Smooth muscle cell (in vitro differentiated cells): ENCODE measurements around the gene PIK3R2. TPM values are rescaled to one million over a fixed set of nuclear protein-coding genes. Genes with fewer than 3 reads are reported as not detected.

Experiments used
- DNase-seq: peaks from one replicate; lab custom pipeline; 2025; ENCODE audit not compliant: unreplicated experiment; lab: John Stamatoyannopoulos, UW
- H2AFZ ChIP-seq: fragments of 200-600 bp; sonication (generic); 2 replicates; pipeline ENCODE4 v1.6.0; 2016; ENCODE audit warnings: antibody characterized with exemption, low read depth, mild to moderate bottlenecking
- H3F3A ChIP-seq: fragments of 200-600 bp; sonication (generic); 2 replicates; pipeline ENCODE4 v1.6.0; 2017; ENCODE audit warnings: antibody characterized with exemption, low read depth
- H3K27ac ChIP-seq: fragments of 200-600 bp; sonication (generic); 2 replicates; pipeline ENCODE4 v1.5.1; 2016; ENCODE audit warnings: low read depth, mild to moderate bottlenecking
- H3K27me3 ChIP-seq: fragments of 200-600 bp; sonication (generic); 2 replicates; pipeline ENCODE4 v1.6.1; 2016; ENCODE audit warnings: low read depth, mild to moderate bottlenecking
- H3K36me3 ChIP-seq: fragments of 200-600 bp; sonication (generic); 2 replicates; pipeline ENCODE4 v1.5.1; 2016; ENCODE audit warnings: low read depth
- H3K4me1 ChIP-seq: fragments of 200-600 bp; sonication (generic); 2 replicates; pipeline ENCODE4 v1.5.1; 2016; ENCODE audit warnings: low read depth
- H3K4me2 ChIP-seq: fragments of 200-600 bp; sonication (generic); 2 replicates; pipeline ENCODE4 v1.6.0; 2016; ENCODE audit warnings: mild to moderate bottlenecking
- H3K4me3 ChIP-seq: fragments of 200-600 bp; sonication (generic); 2 replicates; pipeline ENCODE4 v1.5.1; 2016; ENCODE audit warnings: mild to moderate bottlenecking
- H3K79me2 ChIP-seq: fragments of 200-600 bp; sonication (generic); 2 replicates; pipeline ENCODE4 v1.6.0; 2016; ENCODE audit warnings: low read depth, mild to moderate bottlenecking
- H3K9ac ChIP-seq: fragments of 200-600 bp; sonication (generic); 2 replicates; pipeline ENCODE4 v1.6.0; 2016; ENCODE audit warnings: low read depth
- H3K9me3 ChIP-seq: fragments of 200-600 bp; sonication (generic); replicated peaks from 2 replicates; pipeline ENCODE4 v1.5.1; 2016; ENCODE audit warnings: low read depth
- H4K20me1 ChIP-seq: fragments of 200-600 bp; sonication (generic); 2 replicates; pipeline ENCODE4 v1.6.0; 2016; ENCODE audit warnings: low read depth
- WGBS: methylation state at CpG from one replicate; pipeline ENCODE4 v1.1.7; 2016; ENCODE audit warnings: low lambda C conversion rate; 5-methylcytosine and 5-hydroxymethylcytosine counted together
- polyA plus RNA-seq: library from polyadenylated mRNA; unstranded; fragments of >200 nt; fragmentation: Nextera tagmentation; extraction: Ambion mirVana; gene quantifications from 2 replicates; pipeline ENCODE4 v1.2.1, GENCODE V29; 2016
- total RNA-seq: library from RNA; depleted of rRNA; stranded (reverse); fragments of >200 nt; gene quantifications from 2 replicates; pipeline ENCODE4 v1.2.3, GENCODE V29; 2014
- TF ChIP-seq, protein P1 (sequence below): fragments of 200-600 bp; sonication (generic); IDR thresholded peaks from 2 replicates; pipeline ENCODE4 v1.5.1; 2017; ENCODE audit warnings: borderline replicate concordance, mild to moderate bottlenecking, antibody characterized with exemption; ENCODE audit not compliant: insufficient read depth, poor library complexity, severe bottlenecking

The PIK3R2 gene
- total and polyA plus RNA-seq, 2 experiments from 2014 or later, result 22.9 to 50.1 TPM

DNA sequence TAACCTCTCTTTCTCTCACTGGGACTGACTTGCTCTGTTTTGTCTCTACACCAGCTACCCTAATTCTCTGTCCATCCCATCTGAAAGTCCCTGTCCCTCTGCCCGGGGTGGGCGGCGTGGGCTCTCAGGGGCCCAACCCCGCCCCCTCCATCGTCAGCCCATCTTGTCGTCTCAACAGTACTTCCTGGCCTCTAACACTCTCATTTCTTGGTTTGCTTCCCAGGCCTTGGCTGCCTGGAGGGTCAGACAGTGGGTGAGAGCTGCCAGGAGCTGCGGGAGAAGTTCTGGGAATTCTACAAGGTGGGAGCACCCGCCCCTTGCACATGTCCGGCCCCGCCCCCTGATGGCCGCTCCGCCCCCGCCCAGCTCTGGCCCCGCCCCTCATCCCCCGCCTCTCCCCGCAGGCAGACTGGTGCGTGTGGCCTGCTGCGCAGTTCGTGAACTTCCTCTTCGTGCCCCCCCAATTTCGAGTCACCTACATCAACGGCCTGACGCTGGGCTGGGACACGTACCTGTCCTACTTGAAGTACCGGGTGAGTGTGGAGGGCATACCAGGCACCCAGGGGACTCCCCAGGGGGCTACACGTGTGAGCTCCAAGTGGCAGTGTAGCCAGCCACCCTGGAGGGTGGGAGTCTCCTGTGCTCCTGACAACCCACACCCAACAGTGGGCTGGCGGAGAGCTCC, 41.7 kb downstream of the PIK3R2 start:
- peaks cover 8% of the 10 kb centered on the region for H3K4me1 ChIP-seq
- TF ChIP-seq, protein P1, sequence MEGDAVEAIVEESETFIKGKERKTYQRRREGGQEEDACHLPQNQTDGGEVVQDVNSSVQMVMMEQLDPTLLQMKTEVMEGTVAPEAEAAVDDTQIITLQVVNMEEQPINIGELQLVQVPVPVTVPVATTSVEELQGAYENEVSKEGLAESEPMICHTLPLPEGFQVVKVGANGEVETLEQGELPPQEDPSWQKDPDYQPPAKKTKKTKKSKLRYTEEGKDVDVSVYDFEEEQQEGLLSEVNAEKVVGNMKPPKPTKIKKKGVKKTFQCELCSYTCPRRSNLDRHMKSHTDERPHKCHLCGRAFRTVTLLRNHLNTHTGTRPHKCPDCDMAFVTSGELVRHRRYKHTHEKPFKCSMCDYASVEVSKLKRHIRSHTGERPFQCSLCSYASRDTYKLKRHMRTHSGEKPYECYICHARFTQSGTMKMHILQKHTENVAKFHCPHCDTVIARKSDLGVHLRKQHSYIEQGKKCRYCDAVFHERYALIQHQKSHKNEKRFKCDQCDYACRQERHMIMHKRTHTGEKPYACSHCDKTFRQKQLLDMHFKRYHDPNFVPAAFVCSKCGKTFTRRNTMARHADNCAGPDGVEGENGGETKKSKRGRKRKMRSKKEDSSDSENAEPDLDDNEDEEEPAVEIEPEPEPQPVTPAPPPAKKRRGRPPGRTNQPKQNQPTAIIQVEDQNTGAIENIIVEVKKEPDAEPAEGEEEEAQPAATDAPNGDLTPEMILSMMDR, result no peak
- WGBS, result 60% methylated on average over 25 of the region's 27 CpGs
- no peak overlapping the region for H3K4me3 ChIP-seq
- no peaks in the 10 kb centered on the region for H3K9me3 ChIP-seq
- DNase-seq, result no peak
- H3K36me3 ChIP-seq, result no peaks in the 10 kb centered on the region
- no peaks in the 10 kb centered on the region for H3K27me3 ChIP-seq
- H4K20me1 ChIP-seq, result no peaks in the 10 kb centered on the region
- H3K27ac ChIP-seq, result no peak overlapping the region
- no peaks in the 10 kb centered on the region for H3K79me2 ChIP-seq
- H3K9ac ChIP-seq, result no peak overlapping the region
- H3F3A ChIP-seq, result peaks cover 5% of the 10 kb centered on the region
- no peak overlapping the region for H2AFZ ChIP-seq
- H3K4me2 ChIP-seq, result peak overlapping the region; percentile 96

DNA sequence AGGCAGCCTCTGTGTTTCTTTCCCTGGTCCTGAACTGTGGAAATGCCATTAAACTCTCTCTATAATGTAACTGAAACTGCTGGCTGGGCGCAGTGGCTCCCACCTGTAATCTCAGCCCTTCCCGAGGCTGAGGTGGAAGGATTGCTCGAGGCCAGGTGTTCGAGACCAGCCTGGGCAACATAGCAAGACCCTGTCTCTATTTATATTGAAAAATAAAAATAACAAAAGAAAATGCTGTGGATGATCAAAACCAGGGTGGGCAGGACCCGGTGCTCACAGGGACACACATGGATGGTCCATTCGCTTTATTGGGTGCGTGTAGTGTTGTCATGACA, 43.5 kb downstream of the PIK3R2 start:
- no peak overlapping the region for H2AFZ ChIP-seq
- H3K79me2 ChIP-seq, result no peaks in the 10 kb centered on the region
- no peak overlapping the region for H3K9ac ChIP-seq
- H3F3A ChIP-seq, result peaks cover 5% of the 10 kb centered on the region
- H4K20me1 ChIP-seq, result no peaks in the 10 kb centered on the region
- no peak overlapping the region for H3K4me3 ChIP-seq
- 97% methylated on average over 7 of the region's 7 CpGs for WGBS
- H3K4me2 ChIP-seq, result no peak overlapping the region
- no peak overlapping the region for H3K27ac ChIP-seq
- H3K4me1 ChIP-seq, result peaks cover 8% of the 10 kb centered on the region
- H3K36me3 ChIP-seq, result no peaks in the 10 kb centered on the region
- no peaks in the 10 kb centered on the region for H3K9me3 ChIP-seq
- TF ChIP-seq, protein P1, result no peak
- no peaks in the 10 kb centered on the region for H3K27me3 ChIP-seq
- no peak for DNase-seq

DNA sequence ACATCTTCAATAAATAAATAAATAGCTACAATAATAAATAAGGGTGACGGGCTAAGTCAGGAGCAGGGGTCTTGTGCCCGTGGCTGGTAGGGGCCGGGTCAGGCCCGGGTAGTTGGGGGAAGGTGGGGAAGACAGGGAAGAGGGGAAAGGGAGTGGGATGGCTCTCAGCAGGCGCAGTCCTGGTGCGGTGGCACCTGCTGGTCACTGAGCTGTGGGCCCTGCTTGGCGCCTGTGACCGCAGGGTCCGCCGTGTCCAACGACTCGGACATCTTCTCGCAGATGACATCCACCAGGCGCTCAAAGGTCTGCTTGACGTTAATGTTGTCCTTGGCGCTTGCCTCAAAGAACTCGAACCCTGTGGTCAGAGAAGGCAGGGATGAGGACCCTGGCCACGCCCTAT, 44.3 kb downstream of the PIK3R2 start:
- Histone ChIP-seq H3K9ac (no peak overlapping the region), H2AFZ (no peak overlapping the region), H3K4me3 (no peak overlapping the region), H3K79me2 (no peaks in the 10 kb centered on the region), H4K20me1 (peaks cover 7% of the 10 kb centered on the region), H3K27me3 (no peaks in the 10 kb centered on the region), H3F3A (peaks cover 2% of the 10 kb centered on the region), H3K9me3 (no peaks in the 10 kb centered on the region), H3K36me3 (no peaks in the 10 kb centered on the region), H3K27ac (no peak overlapping the region), H3K4me1 (peaks cover 8% of the 10 kb centered on the region), H3K4me2 (no peak overlapping the region)
- no peak for DNase-seq
- TF ChIP-seq, protein P1, result no peak
- WGBS, result 88% methylated on average over 10 of the region's 18 CpGs

DNA sequence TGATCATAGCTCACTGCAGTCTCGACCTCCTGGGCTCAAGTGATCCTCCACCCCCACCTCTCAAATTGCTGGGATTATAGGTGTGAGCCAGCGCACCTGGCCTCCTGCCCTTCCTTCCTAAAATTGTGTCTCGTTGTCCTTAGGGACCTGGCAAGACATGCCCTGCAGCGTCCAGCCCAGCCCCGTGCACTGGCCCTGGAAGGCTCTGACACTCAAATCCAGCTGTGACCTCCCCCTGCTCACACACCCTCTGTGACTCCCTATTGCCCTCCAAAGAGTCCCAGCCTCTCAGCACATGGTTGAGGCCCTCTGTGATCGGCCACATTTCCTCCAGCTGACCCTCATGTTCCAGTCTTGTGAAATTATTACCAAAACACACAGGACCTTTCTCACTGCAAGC, 45.0 kb downstream of the PIK3R2 start:
- no peaks in the 10 kb centered on the region for H3F3A ChIP-seq
- no peak for DNase-seq
- no peak overlapping the region for H3K4me3 ChIP-seq
- H4K20me1 ChIP-seq, result peaks cover 13% of the 10 kb centered on the region
- no peaks in the 10 kb centered on the region for H3K79me2 ChIP-seq
- 96% methylated on average over 6 of the region's 6 CpGs for WGBS
- H3K4me1 ChIP-seq, result peaks cover 10% of the 10 kb centered on the region
- no peaks in the 10 kb centered on the region for H3K9me3 ChIP-seq
- no peaks in the 10 kb centered on the region for H3K27me3 ChIP-seq
- TF ChIP-seq, protein P1, result no peak
- H3K9ac ChIP-seq, result no peak overlapping the region
- H3K27ac ChIP-seq, result no peak overlapping the region
- H2AFZ ChIP-seq, result no peak overlapping the region
- H3K4me2 ChIP-seq, result no peak overlapping the region
- H3K36me3 ChIP-seq, result no peaks in the 10 kb centered on the region
